ENCODE data around the gene LGALS3BP.
"Not testable (repeated sequence)": the region's sequence is repeated elsewhere in the genome, so short reads cannot be mapped to it uniquely, and the experiment has no call there.

The LGALS3BP gene

DNA sequence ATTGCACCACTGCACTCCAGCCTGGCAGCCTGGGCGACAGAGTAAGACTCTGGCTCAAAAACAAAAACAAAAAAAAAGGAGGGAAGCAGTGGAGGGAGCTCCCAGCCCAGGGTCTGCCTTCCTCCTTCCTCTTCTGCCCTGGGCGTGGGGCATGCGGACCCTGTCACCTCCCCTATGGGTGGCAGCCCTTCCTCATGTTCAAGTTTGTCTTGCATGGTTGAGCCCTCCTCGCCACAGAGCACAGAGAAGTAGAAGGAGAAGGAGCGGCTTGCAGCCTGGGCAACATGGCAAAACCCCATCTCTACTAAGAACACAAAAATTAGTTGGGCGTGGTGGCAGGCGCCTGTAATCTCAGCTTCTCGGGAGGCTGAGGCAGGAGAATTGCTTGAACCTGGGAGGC, 33.1 kb downstream of the LGALS3BP start:
- H3K4me1 ChIP-seq (ENCODE audit: insufficient read depth, insufficient read length) = peaks cover 3% of the 10 kb centered on the region
- no peak for TF ChIP-seq SUZ12 (IDR thresholded peaks at IDR 0.05; ENCODE audit: extremely low read depth, insufficient read depth, insufficient read length)
- TF ChIP-seq YY1 (IDR thresholded peaks at IDR 0.05; ENCODE audit: insufficient read depth, insufficient read length) = no peak
- no peak for TF ChIP-seq ZNF274 (IDR thresholded peaks at IDR 0.05; ENCODE audit: low read depth, low read length)
- no peak for DNase-seq (ENCODE audit: low read depth, low spot score)
- no peaks in the 10 kb centered on the region for H3K27me3 ChIP-seq (ENCODE audit: insufficient read depth, insufficient read length)
- no peak overlapping the region for H3K4me3 ChIP-seq (ENCODE audit: insufficient read length, low read depth)
- H3K9ac ChIP-seq (ENCODE audit: insufficient read length, low read depth) = no peak overlapping the region
- peaks cover 24% of the 10 kb centered on the region for H3K9me3 ChIP-seq (ENCODE audit: insufficient read depth, low read length)
- no peaks in the 10 kb centered on the region for H3K36me3 ChIP-seq (ENCODE audit: insufficient read depth, insufficient read length, low read length)

DNA sequence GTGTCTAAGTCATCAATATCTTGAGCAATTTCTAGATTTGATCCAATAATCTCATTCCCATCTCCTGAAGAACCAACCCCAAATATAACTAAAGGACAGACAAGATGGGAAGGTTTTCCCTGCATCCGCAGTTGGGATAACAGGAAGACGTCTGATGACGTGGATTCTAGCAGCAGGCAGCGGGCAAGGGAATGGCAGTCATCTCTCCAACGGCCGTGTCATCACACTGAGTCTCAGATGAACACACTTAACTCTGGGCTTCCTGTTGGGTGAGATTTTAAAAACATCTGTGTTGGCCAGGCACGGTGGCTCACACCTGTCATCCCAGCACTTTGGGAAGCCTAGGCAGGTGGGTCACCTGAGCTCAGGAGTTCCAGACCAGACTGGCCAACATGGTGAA, 33.6 kb downstream of the LGALS3BP start:
- Histone ChIP-seq H3K36me3 (ENCODE audit: insufficient read depth, insufficient read length, low read length) (no peaks in the 10 kb centered on the region), H3K9me3 (ENCODE audit: insufficient read depth, low read length) (peaks cover 19% of the 10 kb centered on the region), H3K4me1 (ENCODE audit: insufficient read depth, insufficient read length) (peaks cover 3% of the 10 kb centered on the region), H3K9ac (ENCODE audit: insufficient read length, low read depth) (no peak overlapping the region), H3K27me3 (ENCODE audit: insufficient read depth, insufficient read length) (no peaks in the 10 kb centered on the region), H3K4me3 (ENCODE audit: insufficient read length, low read depth) (no peak overlapping the region)
- DNase-seq (ENCODE audit: low read depth, low spot score) = no peak
- TF ChIP-seq SUZ12 (IDR thresholded peaks at IDR 0.05; ENCODE audit: extremely low read depth, insufficient read depth, insufficient read length) (no peak), YY1 (IDR thresholded peaks at IDR 0.05; ENCODE audit: insufficient read depth, insufficient read length) (no peak), ZNF274 (IDR thresholded peaks at IDR 0.05; ENCODE audit: low read depth, low read length) (no peak)

GRCh38 chr17:78945455-78945854, 34.3 kb downstream of the LGALS3BP start:
- not testable (repeated sequence) for H3K4me1 ChIP-seq (ENCODE audit: insufficient read depth, insufficient read length); H3K27me3 ChIP-seq (ENCODE audit: insufficient read depth, insufficient read length); H3K4me3 ChIP-seq (ENCODE audit: insufficient read length, low read depth); H3K9ac ChIP-seq (ENCODE audit: insufficient read length, low read depth); DNase-seq (ENCODE audit: low read depth, low spot score); H3K36me3 ChIP-seq (ENCODE audit: insufficient read depth, insufficient read length, low read length)
- peaks cover 13% of the 10 kb centered on the region for H3K9me3 ChIP-seq (ENCODE audit: insufficient read depth, low read length)

DNA sequence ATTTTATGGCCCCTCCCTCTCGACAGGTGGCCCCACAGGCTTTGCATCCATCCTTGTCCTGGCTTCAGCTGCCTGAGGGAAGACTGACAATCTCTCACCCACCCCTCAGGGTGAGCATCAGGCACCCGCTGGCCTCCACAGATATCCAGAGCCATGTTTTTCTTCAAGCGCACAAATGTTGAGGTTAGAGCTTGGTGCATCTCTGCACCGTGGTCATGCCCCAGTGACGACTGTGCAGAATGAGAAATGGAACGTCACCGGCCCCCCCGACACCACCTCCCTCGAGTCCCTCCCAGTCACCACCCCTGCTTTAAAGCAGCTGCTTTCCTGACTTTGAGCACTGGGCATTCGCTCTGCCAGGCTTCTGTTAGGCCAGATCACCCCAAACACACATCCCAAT, 34.8 kb downstream of the LGALS3BP start:
- peaks cover 3% of the 10 kb centered on the region for H3K4me1 ChIP-seq (ENCODE audit: insufficient read depth, insufficient read length)
- no peaks in the 10 kb centered on the region for H3K36me3 ChIP-seq (ENCODE audit: insufficient read depth, insufficient read length, low read length)
- H3K9ac ChIP-seq (ENCODE audit: insufficient read length, low read depth) = no peak overlapping the region
- no peak overlapping the region for H3K4me3 ChIP-seq (ENCODE audit: insufficient read length, low read depth)
- no peaks in the 10 kb centered on the region for H3K27me3 ChIP-seq (ENCODE audit: insufficient read depth, insufficient read length)
- peaks cover 8% of the 10 kb centered on the region; the same call in 1 of the 2 replicates for H3K9me3 ChIP-seq (ENCODE audit: insufficient read depth, low read length)
- no peak for DNase-seq (ENCODE audit: low read depth, low spot score)
- TF ChIP-seq YY1 (IDR thresholded peaks at IDR 0.05; ENCODE audit: insufficient read depth, insufficient read length) = no peak
- TF ChIP-seq ZNF274 (IDR thresholded peaks at IDR 0.05; ENCODE audit: low read depth, low read length) = no peak
- TF ChIP-seq SUZ12 (IDR thresholded peaks at IDR 0.05; ENCODE audit: extremely low read depth, insufficient read depth, insufficient read length) = no peak

DNA sequence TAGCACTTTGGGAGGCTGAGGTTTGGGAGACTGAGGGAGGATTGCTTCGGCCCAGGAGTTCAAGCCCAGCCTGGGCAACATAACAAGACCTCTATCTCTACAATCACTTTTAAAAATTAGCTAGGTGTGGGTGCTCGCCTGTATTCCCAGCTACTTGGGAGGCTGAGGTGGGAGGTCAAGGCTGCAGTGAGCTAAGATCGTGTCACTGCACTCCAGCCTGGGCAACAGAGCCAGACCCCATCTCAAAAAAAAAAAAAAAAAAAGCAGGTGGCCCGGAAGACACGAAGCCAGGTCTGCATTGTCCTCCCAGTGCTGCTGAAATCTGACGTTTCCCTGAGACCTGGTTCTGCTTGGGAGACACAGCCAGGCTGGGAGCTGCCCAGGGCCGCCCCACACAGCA, 35.7 kb downstream of the LGALS3BP start:
- Histone ChIP-seq H3K9me3 (ENCODE audit: insufficient read depth, low read length) (no peaks in the 10 kb centered on the region), H3K4me3 (ENCODE audit: insufficient read length, low read depth) (no peak overlapping the region), H3K4me1 (ENCODE audit: insufficient read depth, insufficient read length) (peaks cover 11% of the 10 kb centered on the region), H3K27me3 (ENCODE audit: insufficient read depth, insufficient read length) (no peaks in the 10 kb centered on the region), H3K9ac (ENCODE audit: insufficient read length, low read depth) (no peak overlapping the region), H3K36me3 (ENCODE audit: insufficient read depth, insufficient read length, low read length) (no peaks in the 10 kb centered on the region)
- no peak for TF ChIP-seq SUZ12 (IDR thresholded peaks at IDR 0.05; ENCODE audit: extremely low read depth, insufficient read depth, insufficient read length)
- TF ChIP-seq ZNF274 (IDR thresholded peaks at IDR 0.05; ENCODE audit: low read depth, low read length) = no peak
- no peak for TF ChIP-seq YY1 (IDR thresholded peaks at IDR 0.05; ENCODE audit: insufficient read depth, insufficient read length)
- DNase-seq (ENCODE audit: low read depth, low spot score) = no peak

- Histone ChIP-seq H3K36me3 (ENCODE audit: insufficient read depth, insufficient read length, low read length) (no peaks in the 10 kb centered on the region), H3K4me3 (ENCODE audit: insufficient read length, low read depth) (no peak overlapping the region), H3K9ac (ENCODE audit: insufficient read length, low read depth) (no peak overlapping the region), H3K9me3 (ENCODE audit: insufficient read depth, low read length) (no peaks in the 10 kb centered on the region), H3K27me3 (ENCODE audit: insufficient read depth, insufficient read length) (no peaks in the 10 kb centered on the region), H3K4me1 (ENCODE audit: insufficient read depth, insufficient read length) (peaks cover 8% of the 10 kb centered on the region)
- TF ChIP-seq ZNF274 (IDR thresholded peaks at IDR 0.05; ENCODE audit: low read depth, low read length) = no peak
- no peak for TF ChIP-seq SUZ12 (IDR thresholded peaks at IDR 0.05; ENCODE audit: extremely low read depth, insufficient read depth, insufficient read length)
- no peak for DNase-seq (ENCODE audit: low read depth, low spot score)
Measured at GRCh38 chr17:78940708-78941107, 39.0 kb downstream of the LGALS3BP start.

- H3K27me3 ChIP-seq (ENCODE audit: insufficient read depth, insufficient read length) = no peaks in the 10 kb centered on the region
- TF ChIP-seq YY1 (IDR thresholded peaks at IDR 0.05; ENCODE audit: insufficient read depth, insufficient read length) = no peak
- TF ChIP-seq ZNF274 (IDR thresholded peaks at IDR 0.05; ENCODE audit: low read depth, low read length) = no peak
- TF ChIP-seq SUZ12 (IDR thresholded peaks at IDR 0.05; ENCODE audit: extremely low read depth, insufficient read depth, insufficient read length) = no peak
Measured at GRCh38 chr17:78940258-78940657, 39.5 kb downstream of the LGALS3BP start.

GRCh38 chr17:78939615-78940014, 40.1 kb downstream of the LGALS3BP start:
- TF ChIP-seq SUZ12 (IDR thresholded peaks at IDR 0.05; ENCODE audit: extremely low read depth, insufficient read depth, insufficient read length) = no peak
- TF ChIP-seq YY1 (IDR thresholded peaks at IDR 0.05; ENCODE audit: insufficient read depth, insufficient read length) = no peak
- no peak for TF ChIP-seq ZNF274 (IDR thresholded peaks at IDR 0.05; ENCODE audit: low read depth, low read length)
- DNase-seq (ENCODE audit: low read depth, low spot score) = no peak
- Histone ChIP-seq H3K36me3 (ENCODE audit: insufficient read depth, insufficient read length, low read length) (no peaks in the 10 kb centered on the region), H3K4me1 (ENCODE audit: insufficient read depth, insufficient read length) (peaks cover 11% of the 10 kb centered on the region), H3K4me3 (ENCODE audit: insufficient read length, low read depth) (no peak overlapping the region), H3K27me3 (ENCODE audit: insufficient read depth, insufficient read length) (no peaks in the 10 kb centered on the region), H3K9me3 (ENCODE audit: insufficient read depth, low read length) (no peaks in the 10 kb centered on the region), H3K9ac (ENCODE audit: insufficient read length, low read depth) (no peak overlapping the region)

More at GRCh38 chr17:78940258-78940657, 39.5 kb downstream of the LGALS3BP start:
- Histone ChIP-seq H3K9ac (ENCODE audit: insufficient read length, low read depth) (no peak overlapping the region), H3K4me3 (ENCODE audit: insufficient read length, low read depth) (no peak overlapping the region), H3K9me3 (ENCODE audit: insufficient read depth, low read length) (no peaks in the 10 kb centered on the region), H3K36me3 (ENCODE audit: insufficient read depth, insufficient read length, low read length) (no peaks in the 10 kb centered on the region), H3K4me1 (ENCODE audit: insufficient read depth, insufficient read length) (peaks cover 8% of the 10 kb centered on the region)
- DNase-seq (ENCODE audit: low read depth, low spot score) = no peak

Measured in NT2/D1 (cell line).